DOHH2 (cell line): ENCODE results near the gene ART4.

Experiments used
- H3F3A ChIP-seq: fragments of 200-600 bp; sonication (generic), shearing (Covaris generic); 2 replicates; pipeline ENCODE4 v1.6.0; 2016; ENCODE audit warnings: antibody characterized with exemption, mild to moderate bottlenecking; ENCODE audit not compliant: control insufficient read depth, insufficient read depth
- H3K27ac ChIP-seq: fragments of 200-600 bp; sonication (generic); 2 replicates; pipeline ENCODE4 v1.5.1; 2014; ENCODE audit warnings: low read depth, mild to moderate bottlenecking, low read length, moderate library complexity
- H3K27me3 ChIP-seq: fragments of 200-600 bp; sonication (generic); 2 replicates; pipeline ENCODE4 v1.6.1; 2014; ENCODE audit warnings: mild to moderate bottlenecking, low read length, mixed read lengths; ENCODE audit not compliant: control insufficient read depth
- H3K36me3 ChIP-seq: fragments of 200-600 bp; sonication (generic); 2 replicates; pipeline ENCODE4 v1.6.1; 2014; ENCODE audit warnings: mild to moderate bottlenecking, low read length, moderate library complexity, mixed read lengths; ENCODE audit not compliant: control insufficient read depth
- H3K4me1 ChIP-seq: fragments of 200-600 bp; sonication (generic); 2 replicates; pipeline ENCODE4 v1.6.1; 2014; ENCODE audit warnings: mild to moderate bottlenecking, low read length, mixed read lengths; ENCODE audit not compliant: control insufficient read depth
- H3K4me2 ChIP-seq: fragments of 200-600 bp; sonication (generic); 2 replicates; pipeline ENCODE4 v1.6.0; 2014; ENCODE audit warnings: mild to moderate bottlenecking, low read length, moderate library complexity
- H3K4me3 ChIP-seq: fragments of 200-600 bp; sonication (generic); 2 replicates; pipeline ENCODE4 v1.5.1; 2014; ENCODE audit warnings: mild to moderate bottlenecking, low read length, mixed read lengths
- H3K79me2 ChIP-seq: fragments of 200-600 bp; sonication (generic); 2 replicates; pipeline ENCODE4 v1.6.1; 2014; ENCODE audit warnings: mild to moderate bottlenecking, low read length, mixed read lengths; ENCODE audit not compliant: control insufficient read depth
- H3K9me2 ChIP-seq: fragments of 200-600 bp; sonication (generic); replicated peaks from 2 replicates; pipeline ENCODE4 v1.6.1; 2014; ENCODE audit warnings: mild to moderate bottlenecking, low read length, mixed read lengths; ENCODE audit not compliant: control insufficient read depth
- H3K9me3 ChIP-seq: fragments of 200-600 bp; sonication (generic); 2 replicates; pipeline ENCODE4 v1.6.1; 2014; ENCODE audit warnings: antibody characterized with exemption, low read length, mixed read lengths; ENCODE audit not compliant: control insufficient read depth, insufficient read depth
- H4K20me1 ChIP-seq: fragments of 200-600 bp; sonication (generic); 2 replicates; pipeline ENCODE4 v1.6.0; 2014; ENCODE audit warnings: low read depth, mild to moderate bottlenecking, antibody characterized with exemption, low read length, moderate library complexity; ENCODE audit not compliant: control insufficient read depth, insufficient read depth
- CTCF ChIP-seq: fragments of 200-600 bp; sonication (generic); IDR thresholded peaks from one replicate; pipeline ENCODE4 v1.5.1; 2014; ENCODE audit warnings: antibody characterized with exemption, mild to moderate bottlenecking, low read depth, low read length; ENCODE audit not compliant: poor library complexity, severe bottlenecking
- EZH2phosphoT487 ChIP-seq: fragments of 200-600 bp; sonication (generic); IDR thresholded peaks from 2 replicates; pipeline ENCODE4 v1.6.1; 2017; ENCODE audit warnings: borderline replicate concordance, mild to moderate bottlenecking, antibody characterized with exemption, low read length, moderate library complexity, mixed read lengths

Gene ART4

GRCh38 chr12:14836336-14837210, 6.8 kb downstream of the ART4 start:
- no peak overlapping the region for H3K27ac ChIP-seq
- H3K9me2 ChIP-seq, result no peaks in the 10 kb centered on the region; the same call in 1 of the 2 replicates
- no peak overlapping the region for H3K4me3 ChIP-seq
- H3K4me1 ChIP-seq, result peaks cover 3% of the 10 kb centered on the region; the same call in 1 of the 2 replicates
- H4K20me1 ChIP-seq, result no peaks in the 10 kb centered on the region
- TF ChIP-seq EZH2phosphoT487 (no peak), CTCF (no peak)
- no peaks in the 10 kb centered on the region for H3K9me3 ChIP-seq
- no peaks in the 10 kb centered on the region for H3K27me3 ChIP-seq
- no peaks in the 10 kb centered on the region for H3F3A ChIP-seq
- H3K4me2 ChIP-seq, result no peak overlapping the region
- H3K36me3 ChIP-seq, result no peaks in the 10 kb centered on the region
- no peaks in the 10 kb centered on the region for H3K79me2 ChIP-seq

GRCh38 chr12:14834509-14834908, 8.8 kb downstream of the ART4 start:
- Histone ChIP-seq H3K4me2 (no peak overlapping the region), H3K4me1 (no peaks in the 10 kb centered on the region), H3K9me3 (no peaks in the 10 kb centered on the region), H3K36me3 (no peaks in the 10 kb centered on the region), H3K9me2 (no peaks in the 10 kb centered on the region; the same call in 1 of the 2 replicates), H3K4me3 (no peak overlapping the region), H4K20me1 (no peaks in the 10 kb centered on the region), H3K27me3 (no peaks in the 10 kb centered on the region), H3F3A (no peaks in the 10 kb centered on the region), H3K27ac (no peak overlapping the region), H3K79me2 (no peaks in the 10 kb centered on the region)
- TF ChIP-seq CTCF (no peak), EZH2phosphoT487 (no peak)

GRCh38 chr12:14833952-14834351, 9.4 kb downstream of the ART4 start:
- Histone ChIP-seq H3K36me3 (no peaks in the 10 kb centered on the region), H4K20me1 (no peaks in the 10 kb centered on the region), H3F3A (no peaks in the 10 kb centered on the region), H3K79me2 (no peaks in the 10 kb centered on the region), H3K4me1 (no peaks in the 10 kb centered on the region), H3K27ac (no peak overlapping the region), H3K4me3 (no peak overlapping the region), H3K9me3 (no peaks in the 10 kb centered on the region), H3K27me3 (no peaks in the 10 kb centered on the region), H3K9me2 (no peaks in the 10 kb centered on the region; the same call in 1 of the 2 replicates), H3K4me2 (no peak overlapping the region)
- TF ChIP-seq EZH2phosphoT487 (no peak), CTCF (no peak)
